ENCODE measurements around the gene RASL12.
"Not testable (repeated sequence)": the region's sequence is repeated elsewhere in the genome, so short reads cannot be mapped to it uniquely, and the experiment has no call there.

The RASL12 gene, protein sequence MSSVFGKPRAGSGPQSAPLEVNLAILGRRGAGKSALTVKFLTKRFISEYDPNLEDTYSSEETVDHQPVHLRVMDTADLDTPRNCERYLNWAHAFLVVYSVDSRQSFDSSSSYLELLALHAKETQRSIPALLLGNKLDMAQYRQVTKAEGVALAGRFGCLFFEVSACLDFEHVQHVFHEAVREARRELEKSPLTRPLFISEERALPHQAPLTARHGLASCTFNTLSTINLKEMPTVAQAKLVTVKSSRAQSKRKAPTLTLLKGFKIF

DNA sequence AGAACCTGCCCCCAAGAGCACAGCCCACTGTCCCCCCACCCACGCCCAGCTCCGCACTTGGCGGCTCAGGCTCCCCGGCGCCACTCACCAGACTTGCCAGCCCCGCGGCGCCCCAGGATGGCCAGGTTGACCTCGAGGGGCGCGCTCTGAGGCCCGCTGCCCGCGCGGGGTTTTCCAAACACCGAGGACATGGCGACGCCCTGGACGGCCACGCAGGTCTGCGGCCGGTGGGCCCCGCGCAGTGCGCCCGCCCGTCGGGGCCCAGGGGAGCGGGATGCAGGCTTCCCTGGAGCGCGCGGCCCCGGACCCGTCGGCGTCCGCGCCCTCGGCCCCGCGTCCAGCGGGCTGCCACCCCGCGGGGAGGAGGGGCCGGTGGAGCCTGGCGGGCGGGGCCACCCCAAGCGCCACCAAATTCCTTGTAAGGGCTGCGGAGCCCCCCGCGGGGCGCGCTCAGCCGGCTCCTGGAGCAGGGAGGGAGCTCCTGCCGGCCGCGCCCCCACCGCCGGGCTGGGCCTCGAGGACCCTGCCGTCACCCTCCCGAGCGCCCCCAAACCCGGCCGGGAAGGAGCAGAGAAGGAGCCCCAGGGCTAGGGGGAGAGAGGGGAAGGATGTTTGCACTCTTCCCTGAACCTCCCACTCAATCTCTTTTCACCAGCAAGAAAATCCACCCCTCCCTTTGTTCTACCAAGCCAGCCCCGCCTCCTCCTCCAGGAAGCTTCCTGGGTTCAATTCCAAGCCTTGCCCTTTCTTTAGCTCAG is at the start of gene RASL12:
Gene RASL12 (minus strand): TSS at position 347 of the 758 bp plus-strand sequence. CDS start 156 bp downstream, at position 191.
- no peak for TF ChIP-seq ZNF274 (IDR thresholded peaks at IDR 0.05; ENCODE audit: low read depth, low read length)
- H3K4me3 ChIP-seq (ENCODE audit: low read length), result no peak within 1 kb of the TSS

DNA sequence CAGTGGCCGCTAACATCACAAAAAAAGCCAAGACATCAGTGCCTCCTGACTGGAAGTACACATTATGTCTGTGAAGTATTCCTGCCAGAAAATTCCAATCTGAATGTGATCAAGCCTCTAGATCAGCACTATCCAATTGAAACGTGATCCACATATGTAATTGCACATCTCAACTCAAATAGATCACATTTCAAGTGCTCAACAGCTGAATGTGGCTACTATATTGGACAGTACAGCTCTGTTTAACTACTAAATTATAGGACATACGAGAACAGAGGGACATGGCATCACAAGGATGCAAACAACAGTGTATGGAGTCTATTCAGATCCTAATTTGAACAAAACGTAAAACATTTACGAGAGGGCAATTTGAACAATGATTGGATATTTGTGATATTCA is 47.8 kb upstream of the RASL12 start:
- no peak overlapping the region for H3K4me3 ChIP-seq (ENCODE audit: low read length)
- TF ChIP-seq ZNF274 (IDR thresholded peaks at IDR 0.05; ENCODE audit: low read depth, low read length), result no peak

- TF ChIP-seq ZNF274 (IDR thresholded peaks at IDR 0.05; ENCODE audit: low read depth, low read length), result no peak
These were observed 47.3 kb upstream of the RASL12 start, which contains the start of gene UBAP1L for GRCh38 chr15:65115086-65115485. Gene UBAP1L, minus strand, starts transcription at chr15:65115200. Its CDS starts 8,985 bp downstream, at chr15:65106215.

DNA sequence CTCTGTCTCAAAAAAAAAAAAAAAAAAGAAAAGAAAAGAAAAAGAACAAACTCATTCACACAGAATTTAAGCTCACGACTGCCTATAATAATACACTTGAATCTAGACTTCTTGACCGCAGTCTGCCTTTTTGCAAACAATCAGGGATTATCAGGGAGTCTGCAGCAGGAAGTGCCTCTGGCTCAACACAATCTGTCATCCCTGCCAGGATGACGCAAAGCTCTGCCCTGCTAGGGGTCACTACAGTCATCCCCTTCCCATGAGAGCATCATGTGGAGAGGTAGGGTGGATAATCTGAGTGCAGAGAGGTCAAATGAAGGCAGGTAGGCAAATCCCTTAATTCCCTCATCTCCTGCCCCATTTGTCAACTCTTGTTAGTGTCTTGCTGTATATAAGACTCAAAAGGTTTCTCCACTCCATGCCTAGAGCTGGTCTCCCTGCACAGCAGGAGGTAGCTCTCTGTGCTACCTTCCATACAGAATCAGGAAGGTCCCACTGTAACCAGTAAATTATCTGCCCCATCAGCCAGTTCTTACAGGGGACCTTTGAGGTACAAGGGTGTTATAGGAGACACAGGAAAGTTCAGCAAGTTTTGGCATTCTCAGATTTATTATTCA is 43.0 kb upstream of the RASL12 start:
- no peak for TF ChIP-seq ZNF274 (IDR thresholded peaks at IDR 0.05; ENCODE audit: low read depth, low read length)
- H3K4me3 ChIP-seq (ENCODE audit: low read length), result no peak overlapping the region

More at GRCh38 chr15:65115086-65115485, 47.3 kb upstream of the RASL12 start, which contains the start of gene UBAP1L:
- H3K4me3 ChIP-seq (ENCODE audit: low read length), result no peak within 1 kb of the TSS

DNA sequence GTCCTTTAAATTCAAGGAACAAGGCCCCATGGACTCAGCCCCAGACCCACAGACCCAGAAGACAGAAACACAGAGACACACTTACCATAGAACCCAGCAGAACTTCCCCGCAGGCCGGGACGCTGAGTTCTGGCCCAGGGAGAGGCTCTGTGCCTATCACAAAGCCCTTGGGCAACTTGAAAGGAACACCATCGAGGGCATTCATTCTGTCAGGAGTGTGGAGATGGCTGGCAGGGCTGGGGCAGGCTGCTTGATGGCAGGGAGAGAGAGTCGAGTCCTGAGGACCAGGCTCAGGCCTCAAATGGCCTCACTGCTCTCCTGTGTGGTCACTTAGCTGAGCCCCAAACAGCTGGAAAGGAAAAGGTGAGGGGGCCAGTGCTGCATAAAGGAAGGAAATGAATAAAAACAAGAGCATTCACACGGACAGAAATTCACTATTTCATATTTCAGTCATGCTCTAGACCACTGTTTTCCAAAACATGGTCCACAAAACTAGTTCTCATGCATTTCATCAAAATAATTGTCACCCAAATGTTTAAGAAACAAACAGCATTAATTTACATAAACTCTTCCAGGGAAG is 38.3 kb upstream of the RASL12 start:
- no peak for TF ChIP-seq ZNF274 (IDR thresholded peaks at IDR 0.05; ENCODE audit: low read depth, low read length)
- H3K4me3 ChIP-seq (ENCODE audit: low read length), result no peak overlapping the region

- no peak overlapping the region for H3K4me3 ChIP-seq (ENCODE audit: low read length)
- TF ChIP-seq ZNF274 (IDR thresholded peaks at IDR 0.05; ENCODE audit: low read depth, low read length), result no peak
These were observed 37.2 kb upstream of the RASL12 start for GRCh38 chr15:65105038-65105437.

DNA sequence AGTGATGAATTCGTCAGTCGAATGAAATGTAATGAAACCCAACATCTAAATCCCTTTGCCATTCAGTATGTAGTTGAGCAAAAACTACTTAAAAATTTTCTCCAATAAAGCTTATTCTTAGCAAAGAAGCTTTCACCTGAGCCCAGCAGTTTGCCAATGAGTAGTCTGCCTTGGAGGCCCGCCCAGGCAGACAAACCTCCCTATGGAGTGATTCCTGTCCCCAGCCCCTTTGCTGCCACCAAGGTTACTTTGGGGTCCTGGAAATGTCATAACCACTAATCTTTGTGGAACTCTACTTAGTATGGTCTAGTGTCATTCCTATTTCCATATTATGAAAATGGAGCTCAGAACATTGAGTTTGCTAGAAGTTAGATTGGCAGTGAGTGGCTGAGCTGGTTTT is 35.1 kb upstream of the RASL12 start:
- no peak for TF ChIP-seq ZNF274 (IDR thresholded peaks at IDR 0.05; ENCODE audit: low read depth, low read length)
- H3K4me3 ChIP-seq (ENCODE audit: low read length), result no peak overlapping the region

DNA sequence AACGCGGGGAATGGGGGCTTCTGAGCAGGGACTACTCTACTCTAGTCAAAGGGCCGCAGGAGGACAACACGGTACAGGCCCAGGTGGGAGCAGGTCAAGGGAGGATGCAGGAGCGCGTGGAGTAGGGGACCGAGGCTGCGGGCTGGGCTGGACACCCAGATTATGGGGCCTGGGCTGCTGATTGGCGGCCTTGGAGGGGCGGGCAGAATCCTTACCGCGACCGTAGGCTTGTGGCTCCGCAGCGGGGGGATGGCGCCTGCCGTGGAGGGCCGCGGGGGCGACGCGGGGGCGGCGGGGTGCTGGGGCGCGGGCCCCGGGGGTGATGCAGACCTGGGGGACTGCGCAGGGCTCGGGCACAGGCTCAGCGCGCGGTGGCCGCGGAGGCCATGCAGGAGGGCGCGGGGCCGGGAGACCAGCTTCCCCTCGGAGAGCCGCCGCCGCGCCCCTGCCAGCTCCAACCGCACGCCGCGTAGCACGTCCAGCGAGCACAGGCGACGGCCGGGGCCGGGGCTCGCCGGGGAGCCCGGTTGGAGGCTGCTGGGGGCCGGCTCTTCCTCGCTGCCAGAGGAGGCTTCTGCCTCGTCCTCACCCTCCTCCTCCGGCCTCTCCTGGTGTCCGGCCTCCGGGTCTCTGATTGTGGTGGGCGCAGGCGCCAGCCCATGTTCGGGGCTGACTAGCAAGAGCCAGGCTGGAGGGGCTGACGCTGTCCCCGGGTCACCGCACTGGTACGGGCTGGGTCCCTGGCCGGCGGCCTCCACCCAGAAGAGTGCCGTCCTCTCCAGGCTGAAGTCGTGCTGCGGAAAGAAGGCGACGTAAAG is 34.3 kb upstream of the RASL12 start:
- H3K4me3 ChIP-seq (ENCODE audit: low read length), result no peak overlapping the region
- no peak for TF ChIP-seq ZNF274 (IDR thresholded peaks at IDR 0.05; ENCODE audit: low read depth, low read length)

GRCh38 chr15:65101411-65101890 is 33.7 kb upstream of the RASL12 start:
- no peak overlapping the region for H3K4me3 ChIP-seq (ENCODE audit: low read length)
- no peak for TF ChIP-seq ZNF274 (IDR thresholded peaks at IDR 0.05; ENCODE audit: low read depth, low read length)

- TF ChIP-seq ZNF274 (IDR thresholded peaks at IDR 0.05; ENCODE audit: low read depth, low read length), result no peak
- H3K4me3 ChIP-seq (ENCODE audit: low read length), result no peak overlapping the region
These were observed 32.7 kb upstream of the RASL12 start for GRCh38 chr15:65100442-65100841.

GRCh38 chr15:65099801-65100200 is 32.0 kb upstream of the RASL12 start:
- not testable (repeated sequence) for H3K4me3 ChIP-seq (ENCODE audit: low read length)

GRCh38 chr15:65099336-65099735 is 31.5 kb upstream of the RASL12 start:
- TF ChIP-seq ZNF274 (IDR thresholded peaks at IDR 0.05; ENCODE audit: low read depth, low read length), result no peak
- H3K4me3 ChIP-seq (ENCODE audit: low read length), result no peak overlapping the region

- no peak for TF ChIP-seq ZNF274 (IDR thresholded peaks at IDR 0.05; ENCODE audit: low read depth, low read length)
- no peak overlapping the region for H3K4me3 ChIP-seq (ENCODE audit: low read length)
These were observed 30.0 kb upstream of the RASL12 start for GRCh38 chr15:65097651-65098263.

All from GM08714 (cell line).